NCI-H2081 treated with DMSO at 0.1 percent for 48 hours (cell line): ENCODE measurements around the gene GPR89B.
"Not testable (repeated sequence)": the region's sequence is repeated elsewhere in the genome, so short reads cannot be mapped to it uniquely, and the experiment has no call there.

Experiments
- DNase-seq: peaks from one replicate; lab custom pipeline; 2025; lab: John Stamatoyannopoulos, UW

Gene GPR89B

GRCh38 chr1:147940456-147940855, 12.2 kb downstream of the GPR89B start:
- not testable (repeated sequence) for DNase-seq

- DNase-seq = not testable (repeated sequence)
Observed at GRCh38 chr1:147942563-147942962, 14.3 kb downstream of the GPR89B start.

GRCh38 chr1:147949517-147949916, 21.3 kb downstream of the GPR89B start:
- not testable (repeated sequence) for DNase-seq

- not testable (repeated sequence) for DNase-seq
Observed at GRCh38 chr1:147958906-147959305, 30.7 kb downstream of the GPR89B start.

GRCh38 chr1:147959680-147960079, 31.5 kb downstream of the GPR89B start:
- not testable (repeated sequence) for DNase-seq

- not testable (repeated sequence) for DNase-seq
Observed at GRCh38 chr1:147964575-147964974, 36.4 kb downstream of the GPR89B start.

- DNase-seq = not testable (repeated sequence)
Observed at GRCh38 chr1:147966657-147967056, 38.4 kb downstream of the GPR89B start.

GRCh38 chr1:147978896-147979651, 50.9 kb downstream of the GPR89B start:
- not testable (repeated sequence) for DNase-seq

GRCh38 chr1:147985374-147985773, 57.2 kb downstream of the GPR89B start:
- not testable (repeated sequence) for DNase-seq

- DNase-seq = not testable (repeated sequence)
Observed at GRCh38 chr1:147987893-147988292, 59.7 kb downstream of the GPR89B start.

- not testable (repeated sequence) for DNase-seq
Observed at GRCh38 chr1:147992916-147993315, 64.7 kb downstream of the GPR89B start.

- not testable (repeated sequence) for DNase-seq
Observed at GRCh38 chr1:147993400-147993799, 65.2 kb downstream of the GPR89B start.

GRCh38 chr1:147993825-147994615, 65.8 kb downstream of the GPR89B start:
- not testable (repeated sequence) for DNase-seq

GRCh38 chr1:147996088-147996487, 67.9 kb downstream of the GPR89B start:
- DNase-seq = not testable (repeated sequence)

- DNase-seq = not testable (repeated sequence)
Observed at GRCh38 chr1:148007724-148008123, 79.5 kb downstream of the GPR89B start.

GRCh38 chr1:148010527-148010926, 82.3 kb downstream of the GPR89B start:
- DNase-seq = no peak

- not testable (repeated sequence) for DNase-seq
Observed at GRCh38 chr1:148013177-148014144, 85.2 kb downstream of the GPR89B start.

GRCh38 chr1:148014289-148015200, 86.3 kb downstream of the GPR89B start:
- DNase-seq = not testable (repeated sequence)

- DNase-seq = not testable (repeated sequence)
Observed at GRCh38 chr1:148024918-148025317, 96.7 kb downstream of the GPR89B start.

GRCh38 chr1:148027004-148027403, 98.8 kb downstream of the GPR89B start:
- not testable (repeated sequence) for DNase-seq

- DNase-seq = not testable (repeated sequence)
Observed at GRCh38 chr1:148032247-148032646, 104.0 kb downstream of the GPR89B start.
